ELR (cell line): Measurements from ENCODE around the gene PKP2.
"Not testable (repeated sequence)": the region's sequence is repeated elsewhere in the genome, so short reads cannot be mapped to it uniquely, and the experiment has no call there.

Source experiments
- DNase-seq: peaks from one replicate; pipeline ENCODE4 v3.0.0-alpha.2; 2015; ENCODE audit warnings: low read depth

Gene PKP2

DNA sequence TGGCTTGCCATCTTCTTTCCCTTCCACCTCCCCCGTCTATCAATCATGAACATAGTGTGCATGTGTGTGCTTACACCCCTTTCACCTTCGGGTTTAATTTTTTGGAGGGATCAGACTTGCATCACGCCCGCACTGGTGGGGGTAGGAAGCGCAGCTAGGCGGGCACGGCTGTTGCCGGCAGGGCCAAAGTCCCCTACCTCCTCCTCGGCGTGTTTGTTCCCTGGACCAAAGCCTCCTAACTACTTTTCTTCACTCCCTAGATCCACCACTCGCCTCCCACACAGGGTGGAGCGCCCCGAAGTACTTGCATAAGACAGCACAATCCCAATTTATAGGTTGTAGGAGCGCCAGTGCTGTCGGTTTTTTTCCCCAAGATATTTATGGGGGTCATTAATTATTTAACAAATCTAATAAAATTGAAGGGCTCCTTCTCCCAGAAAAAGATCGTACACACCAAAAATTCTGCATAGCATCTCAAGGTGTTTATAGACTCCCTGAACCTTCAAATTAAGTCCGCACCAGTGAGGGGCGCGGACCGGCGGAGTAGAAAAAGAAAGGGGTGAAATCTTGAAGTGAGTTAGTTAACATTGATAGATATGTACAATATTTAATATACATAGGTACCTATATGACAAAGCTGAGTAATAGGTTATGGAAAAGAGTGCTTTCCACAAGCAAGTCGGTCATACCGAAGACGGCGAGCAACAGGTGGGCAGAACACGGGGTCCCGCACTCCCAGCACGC is 717 bp downstream of the PKP2 start:
- DNase-seq, result no peak

GRCh38 chr12:32894566-32894965 is 2.0 kb downstream of the PKP2 start:
- no peak for DNase-seq

GRCh38 chr12:32893458-32893857 is 3.1 kb downstream of the PKP2 start:
- DNase-seq, result no peak

DNA sequence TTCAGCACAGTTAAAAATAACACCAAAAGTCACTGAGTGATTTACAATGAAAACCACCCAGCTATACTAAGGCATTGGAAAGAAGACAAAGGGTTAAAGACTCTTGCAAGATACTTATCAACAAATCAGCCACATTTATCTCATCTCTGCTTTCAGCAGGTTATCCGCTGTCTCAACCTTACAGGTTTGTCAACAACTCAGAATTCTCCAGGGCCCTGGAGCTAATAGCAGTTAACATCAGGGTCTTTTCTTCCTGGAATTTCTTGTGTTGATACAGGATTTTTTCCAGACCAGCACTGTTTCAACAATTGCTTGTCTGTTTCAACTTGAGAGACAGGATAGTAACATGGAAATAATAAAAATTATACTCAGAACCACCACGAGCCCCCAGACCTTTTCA is 3.5 kb downstream of the PKP2 start:
- no peak for DNase-seq

- not testable (repeated sequence) for DNase-seq
Observed at GRCh38 chr12:32892369-32892768, 4.2 kb downstream of the PKP2 start.

- peak; percentile 37 for DNase-seq
Observed at GRCh38 chr12:32891956-32892355, 4.6 kb downstream of the PKP2 start.

GRCh38 chr12:32891526-32891925 is 5.1 kb downstream of the PKP2 start:
- DNase-seq, result no peak

- no peak for DNase-seq
Observed at GRCh38 chr12:32889011-32889760, 7.4 kb downstream of the PKP2 start.

GRCh38 chr12:32887058-32887457 is 9.5 kb downstream of the PKP2 start:
- no peak for DNase-seq

DNA sequence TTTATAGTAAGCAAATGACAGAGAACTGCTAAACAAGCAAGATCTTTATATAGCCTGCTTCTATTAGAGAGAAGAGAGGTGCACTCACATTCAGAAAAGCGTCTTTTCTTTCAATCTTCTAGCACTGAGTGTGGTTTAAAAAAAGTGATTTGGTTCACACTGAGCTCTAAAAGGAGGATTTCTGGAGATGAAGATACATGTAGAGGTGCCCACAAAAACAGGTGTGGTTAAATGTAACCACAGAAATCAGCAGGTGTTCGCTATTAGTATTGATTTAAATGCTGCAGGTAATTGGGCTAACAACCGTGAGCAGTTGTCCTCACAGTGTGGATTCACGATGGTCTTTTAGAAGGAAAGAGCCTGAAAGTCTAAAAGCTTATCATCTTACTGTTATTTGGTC is 10.7 kb downstream of the PKP2 start:
- DNase-seq, result no peak

DNA sequence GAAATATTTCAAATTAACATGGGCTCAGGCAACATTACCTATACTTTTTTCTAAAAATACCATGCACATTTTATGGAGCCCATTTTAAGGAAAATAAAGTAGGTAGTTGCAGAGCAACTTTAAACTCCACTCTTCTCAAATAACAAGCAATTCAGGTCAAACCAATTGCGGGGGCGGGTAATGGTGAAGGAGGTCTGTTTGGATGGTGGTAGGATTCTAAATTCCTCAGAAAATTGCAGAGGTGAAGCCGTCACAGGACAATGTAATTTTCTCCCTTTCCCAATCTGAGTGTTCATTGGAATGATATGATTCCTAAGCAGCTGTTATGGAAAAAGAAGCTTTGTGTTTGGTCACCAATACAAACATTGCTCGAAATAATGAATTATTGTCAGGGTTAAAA is 11.6 kb downstream of the PKP2 start:
- DNase-seq, result no peak

DNA sequence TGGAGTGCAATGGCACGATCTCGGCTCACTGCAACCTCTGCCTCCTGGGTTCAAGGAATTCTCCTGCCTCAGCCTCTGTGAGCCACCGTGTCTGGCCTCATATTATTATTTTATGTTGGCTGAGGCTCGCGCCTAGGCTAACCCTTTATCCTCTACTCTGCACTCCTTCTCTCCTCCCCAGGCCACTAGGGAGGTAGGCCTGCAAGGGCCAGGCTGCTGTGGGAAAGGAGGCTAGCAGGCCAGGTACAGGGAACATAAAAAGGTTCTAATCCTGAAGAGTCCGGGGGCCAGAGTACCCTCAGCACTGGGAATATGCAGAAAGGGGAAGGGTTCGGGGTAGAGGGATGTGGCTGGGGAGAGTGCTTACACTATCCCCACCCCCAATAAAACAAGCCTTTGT is 14.9 kb downstream of the PKP2 start:
- DNase-seq, result no peak

- no peak for DNase-seq
Observed at GRCh38 chr12:32881107-32881506, 15.5 kb downstream of the PKP2 start.

DNA sequence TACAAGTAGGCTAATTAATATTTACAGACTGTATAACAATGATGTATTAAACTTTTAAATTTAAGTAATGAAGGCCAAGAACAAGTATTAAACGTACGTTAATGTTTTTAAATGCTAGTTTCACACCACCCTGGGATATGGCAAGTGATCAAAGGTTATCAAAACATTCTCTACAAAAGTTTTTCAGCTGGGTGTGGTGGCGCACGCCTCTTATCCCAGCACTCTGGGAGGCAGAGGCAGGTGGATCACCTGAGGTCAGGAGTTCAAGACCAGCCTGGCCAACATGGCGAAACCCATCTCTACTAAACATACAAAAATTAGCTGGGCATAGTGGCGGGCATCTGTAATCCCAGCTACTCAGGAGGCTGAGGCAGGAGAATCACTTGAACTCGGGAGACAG is 17.5 kb downstream of the PKP2 start:
- DNase-seq, result not testable (repeated sequence)

DNA sequence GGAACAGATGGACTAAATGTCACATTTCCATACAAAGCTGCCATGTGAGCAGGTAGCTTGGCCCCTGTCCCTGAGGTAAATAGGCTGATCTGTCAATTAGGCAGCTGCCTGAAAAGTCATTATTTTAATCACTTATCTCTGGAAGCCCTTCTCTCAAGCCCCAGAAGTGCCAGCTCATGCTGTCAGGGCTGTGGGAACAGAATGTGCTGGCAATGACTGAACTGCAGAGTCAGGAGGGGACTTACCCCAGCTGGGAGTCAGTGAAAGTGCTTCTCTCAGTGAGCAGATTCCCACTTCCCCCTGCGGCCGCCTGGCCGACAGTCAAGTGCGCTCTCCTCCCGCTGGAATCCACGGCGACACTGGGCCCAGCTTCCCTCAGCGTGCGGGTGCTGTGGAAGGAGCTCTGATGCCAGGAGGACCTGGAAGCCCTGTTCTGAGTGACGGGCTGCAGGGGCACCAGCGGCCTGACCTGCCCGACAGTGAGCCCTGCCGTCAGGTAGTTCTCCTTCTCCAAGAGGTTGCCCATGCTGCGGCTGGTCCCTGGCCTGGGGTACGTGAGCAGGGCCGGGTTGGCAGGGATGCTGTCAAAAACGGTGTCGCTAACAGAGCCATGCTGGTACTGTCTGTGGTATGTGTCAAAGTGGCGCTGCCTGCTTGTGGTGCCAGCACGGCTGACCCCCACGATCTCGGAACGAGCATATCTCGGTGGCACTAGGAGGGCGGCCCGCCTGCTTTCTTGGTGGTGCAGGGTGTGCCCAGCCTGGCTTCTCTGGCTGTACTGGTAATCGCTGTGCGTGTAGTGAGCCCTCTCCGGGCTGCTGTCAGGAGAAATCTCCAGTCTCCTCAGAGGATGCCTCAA is 18.7 kb downstream of the PKP2 start:
- DNase-seq, result no peak

DNA sequence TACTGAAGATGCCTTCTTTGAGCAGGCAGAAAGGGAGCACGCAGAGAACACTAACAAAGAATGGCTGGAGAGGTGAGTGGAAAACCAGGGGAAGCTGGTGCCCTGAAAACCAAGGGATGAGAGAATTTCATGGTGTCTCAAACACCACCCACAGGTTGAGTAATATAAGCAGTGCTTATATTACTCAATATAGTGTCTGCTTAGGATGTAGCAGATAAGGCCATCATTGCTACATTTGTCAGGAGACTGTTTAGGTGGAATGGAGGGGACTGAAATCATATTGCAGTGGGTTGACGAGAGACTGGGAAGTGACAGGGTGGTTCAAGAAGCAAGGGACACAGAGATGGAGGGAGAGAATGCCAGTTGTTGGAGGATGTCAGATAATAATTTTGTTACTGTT is 20.6 kb downstream of the PKP2 start:
- no peak for DNase-seq

DNA sequence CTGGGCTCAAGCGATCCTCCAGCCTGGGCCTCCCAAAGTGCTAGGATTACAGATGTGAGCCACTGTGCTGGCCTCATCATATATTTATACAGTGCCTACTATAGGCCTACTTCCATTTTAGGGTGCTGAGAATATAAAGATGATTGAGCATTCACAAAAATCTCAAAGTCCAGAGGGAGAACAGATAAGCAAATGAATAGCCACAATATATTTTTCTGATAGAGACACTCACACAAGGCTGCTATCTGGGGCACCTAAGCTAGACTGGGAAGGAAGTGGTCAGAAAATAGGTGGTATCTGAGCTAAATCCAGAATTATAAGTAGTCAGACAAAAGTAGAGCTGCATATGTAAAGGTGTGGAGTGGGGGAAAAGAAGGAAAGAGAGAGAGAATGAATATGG is 21.6 kb downstream of the PKP2 start:
- DNase-seq, result no peak

DNA sequence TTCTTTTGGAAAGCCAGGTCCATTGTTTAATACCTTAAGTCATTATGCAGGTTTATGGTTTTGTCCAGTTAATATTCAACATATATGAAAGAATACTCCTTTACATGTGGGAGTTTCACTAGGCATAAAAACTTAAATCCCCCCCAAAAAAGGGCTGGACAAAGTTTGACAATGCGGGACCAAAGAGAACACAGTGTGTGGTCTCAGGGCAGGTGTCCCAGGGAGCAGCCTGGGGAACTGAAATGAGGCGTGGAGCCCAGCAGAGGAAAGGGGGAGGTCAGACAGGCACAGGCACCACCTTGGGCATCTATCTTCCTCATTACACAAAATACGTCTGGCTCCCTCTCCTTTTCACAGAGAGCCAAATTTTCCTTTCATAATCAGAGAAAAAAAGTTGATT is 22.5 kb downstream of the PKP2 start:
- no peak for DNase-seq

DNA sequence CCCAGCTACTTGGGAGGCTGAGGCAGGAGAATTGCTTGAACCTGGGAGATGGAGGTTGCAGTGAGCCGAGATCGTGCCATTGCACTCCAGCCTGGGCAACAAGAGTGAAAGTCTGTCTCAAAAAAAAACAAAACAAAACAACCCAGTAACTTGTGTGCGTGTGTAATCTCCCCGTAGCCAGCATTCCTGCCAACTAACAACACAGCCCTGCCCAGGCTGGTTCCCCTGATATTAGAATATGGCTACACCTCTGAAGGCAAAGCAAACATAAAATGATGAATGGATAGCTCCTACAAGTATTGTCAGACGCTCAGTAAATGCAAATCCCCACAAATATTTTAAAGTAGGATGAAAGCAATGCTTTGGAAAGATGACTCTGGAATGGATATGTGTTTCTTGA is 24.2 kb downstream of the PKP2 start:
- not testable (repeated sequence) for DNase-seq

DNA sequence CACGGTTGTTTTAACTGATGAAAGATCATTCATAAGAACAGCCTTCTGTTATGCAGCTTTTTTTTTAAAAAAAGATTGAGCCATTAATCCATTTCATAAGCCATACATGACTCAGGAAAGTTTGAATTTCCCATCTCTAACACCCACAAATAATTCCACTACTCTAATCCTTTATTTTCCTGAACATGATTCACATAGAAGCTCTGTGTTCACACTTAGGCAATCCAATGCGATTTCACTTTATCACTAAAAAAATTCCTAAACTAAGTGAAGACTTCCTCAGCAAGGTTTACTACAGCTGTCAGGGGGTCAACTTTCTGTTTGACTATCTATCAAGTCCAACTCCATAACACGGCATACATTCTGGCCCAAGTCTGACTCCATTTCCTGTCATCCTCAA is 25.9 kb downstream of the PKP2 start:
- DNase-seq, result no peak

DNA sequence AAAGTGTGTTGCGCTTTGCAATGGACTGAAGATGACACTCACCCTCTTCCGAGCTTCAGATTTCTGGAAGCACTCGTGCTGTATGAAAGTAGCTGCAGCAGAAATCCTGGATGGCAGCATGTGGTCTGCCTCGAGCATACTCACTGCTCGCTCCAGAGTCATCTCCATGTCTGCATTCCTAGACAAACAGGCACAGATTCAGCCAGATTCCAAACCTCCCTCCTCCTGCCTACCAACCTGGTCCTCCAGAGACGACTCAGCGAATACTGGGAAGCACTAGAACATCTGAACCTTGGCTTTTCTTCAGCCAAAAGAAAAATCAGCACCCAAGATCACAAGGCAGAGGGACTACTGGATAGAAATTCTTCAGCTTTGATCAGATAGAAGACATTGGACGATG is 27.7 kb downstream of the PKP2 start:
- no peak for DNase-seq

DNA sequence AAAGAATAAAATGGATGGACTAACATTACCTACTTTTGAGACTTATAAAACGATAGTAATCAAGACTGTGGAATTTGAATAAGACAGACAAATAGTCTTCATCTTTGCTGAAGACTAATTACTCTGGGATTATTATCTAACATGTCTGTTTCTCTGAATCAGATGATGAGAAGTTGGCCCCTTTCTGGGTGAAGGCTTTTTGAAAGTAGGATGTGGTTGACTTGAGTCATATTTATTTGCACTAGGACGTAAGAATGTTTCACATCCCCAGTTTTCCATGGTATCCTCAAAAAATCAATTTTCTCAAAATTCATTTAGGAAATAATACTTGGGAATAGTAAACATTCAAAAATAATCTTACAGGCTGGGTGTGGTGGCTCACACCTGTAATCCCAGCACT is 31.8 kb downstream of the PKP2 start:
- no peak for DNase-seq

GRCh38 chr12:32863128-32863527 is 33.4 kb downstream of the PKP2 start:
- DNase-seq, result no peak
